Left ventricle myocardium inferior (tissue), 1 donor: Measurements from ENCODE around the gene ANGPT4. TPM values are rescaled to one million over a fixed set of nuclear protein-coding genes. Genes with fewer than 3 reads are reported as not detected.

ENCODE experiments used
- DNase-seq: peaks from one replicate; pipeline ENCODE4 v3.0.0-alpha.2; 2020
- H3K27ac ChIP-seq: fragments of 200-600 bp; replicated peaks from 2 replicates; pipeline ENCODE4 v1.8.0; 2021
- H3K27me3 ChIP-seq: fragments of 200-600 bp; 2 replicates; pipeline ENCODE4 v1.8.0; 2021; ENCODE audit warnings: low read depth
- H3K36me3 ChIP-seq: fragments of 200-600 bp; 2 replicates; pipeline ENCODE4 v1.8.0; 2021
- H3K4me1 ChIP-seq: fragments of 200-600 bp; 2 replicates; pipeline ENCODE4 v1.8.0; 2021
- H3K4me3 ChIP-seq: fragments of 200-600 bp; 2 replicates; pipeline ENCODE4 v1.8.0; 2021; ENCODE audit warnings: mild to moderate bottlenecking, moderate library complexity
- H3K9me3 ChIP-seq: fragments of 200-600 bp; replicated peaks from 2 replicates; pipeline ENCODE4 v1.8.0; 2021
- CTCF ChIP-seq: fragments of 200-600 bp; IDR thresholded peaks from 2 replicates; pipeline ENCODE4 v1.8.0; 2021; ENCODE audit warnings: antibody characterized with exemption, mild to moderate bottlenecking, borderline replicate concordance
- intact Hi-C: fragments of 100-400 bp; cut with micrococcal nuclease; formaldehyde crosslinking; loops from one replicate; pipeline ENCODE4 v1.11.0; 2022
- total RNA-seq: library from RNA; stranded (reverse); fragmentation: NEBNext Ultra II Directional; extraction: Animal tissue kit (Norgen Biotek cat#: 25700); gene quantifications from one replicate; pipeline ENCODE4 v1.2.1, GENCODE V29; 2021
- donor health status: DM: no; HTN: yes; CAD: no; lungs with severe emphysema.

ANGPT4 gene
- total RNA-seq, 1 donor from 2014 or later: 0.05 TPM

- intact Hi-C loops: no loop called here
These were observed 47.9 kb downstream of the ANGPT4 start for GRCh38 chr20:868279-868678.

GRCh38 chr20:865440-865839 is 50.7 kb downstream of the ANGPT4 start:
- Histone ChIP-seq H3K4me3 (no peak overlapping the region), H3K9me3 (no peaks in the 10 kb centered on the region), H3K27me3 (peaks cover 29% of the 10 kb centered on the region), H3K27ac (no peak overlapping the region), H3K36me3 (no peaks in the 10 kb centered on the region), H3K4me1 (no peaks in the 10 kb centered on the region)
- no peak for DNase-seq
- intact Hi-C loops: no loop called here
- TF ChIP-seq CTCF: no peak

More at GRCh38 chr20:868279-868678, 47.9 kb downstream of the ANGPT4 start:
- Histone ChIP-seq H3K4me3 (no peak overlapping the region), H3K27me3 (peaks cover 57% of the 10 kb centered on the region), H3K4me1 (no peaks in the 10 kb centered on the region), H3K36me3 (no peaks in the 10 kb centered on the region), H3K27ac (no peak overlapping the region), H3K9me3 (no peaks in the 10 kb centered on the region)
- TF ChIP-seq CTCF: no peak
- no peak for DNase-seq

GRCh38 chr20:860891-861290 is 55.2 kb downstream of the ANGPT4 start:
- H3K27me3 ChIP-seq: peaks cover 6% of the 10 kb centered on the region
- intact Hi-C loops: no loop called here
- H3K36me3 ChIP-seq: no peaks in the 10 kb centered on the region
- H3K4me1 ChIP-seq: no peaks in the 10 kb centered on the region
- no peaks in the 10 kb centered on the region for H3K9me3 ChIP-seq
- no peak for DNase-seq
- H3K27ac ChIP-seq: no peak overlapping the region
- TF ChIP-seq CTCF: no peak
- no peak overlapping the region for H3K4me3 ChIP-seq

GRCh38 chr20:859751-860231 is 56.3 kb downstream of the ANGPT4 start:
- H3K4me3 ChIP-seq: no peak overlapping the region
- no peaks in the 10 kb centered on the region for H3K9me3 ChIP-seq
- H3K36me3 ChIP-seq: no peaks in the 10 kb centered on the region
- no peaks in the 10 kb centered on the region for H3K27me3 ChIP-seq
- DNase-seq: no peak
- intact Hi-C loops: no loop called here
- H3K4me1 ChIP-seq: no peaks in the 10 kb centered on the region
- no peak for TF ChIP-seq CTCF
- no peak overlapping the region for H3K27ac ChIP-seq

DNA sequence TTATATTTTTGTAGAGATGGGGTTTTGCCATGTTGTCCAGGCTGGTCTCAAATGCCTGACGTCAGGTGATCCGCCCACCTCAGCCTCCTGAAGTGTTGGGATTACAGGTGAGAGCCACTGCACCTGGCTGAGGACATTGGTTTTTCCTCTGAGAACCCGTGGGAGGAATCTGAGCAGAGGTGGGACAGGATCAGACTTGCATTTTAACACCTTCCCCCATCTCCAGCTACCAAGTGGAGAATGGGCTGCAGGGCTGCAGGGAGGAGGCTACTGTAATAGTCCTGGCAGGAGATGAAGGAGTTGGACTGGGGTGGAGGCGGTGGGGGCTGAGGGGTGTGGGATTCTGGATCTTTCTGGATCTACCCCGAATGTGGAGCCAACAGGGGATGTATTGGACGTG is 58.1 kb downstream of the ANGPT4 start:
- no peak for DNase-seq
- TF ChIP-seq CTCF: no peak
- H3K4me1 ChIP-seq: no peaks in the 10 kb centered on the region
- intact Hi-C loops: no loop called here
- H3K4me3 ChIP-seq: no peak overlapping the region
- no peaks in the 10 kb centered on the region for H3K27me3 ChIP-seq
- no peak overlapping the region for H3K27ac ChIP-seq
- no peaks in the 10 kb centered on the region for H3K9me3 ChIP-seq
- H3K36me3 ChIP-seq: no peaks in the 10 kb centered on the region
